ENCODE measurements around the gene HCFC1R1.

The HCFC1R1 gene

DNA sequence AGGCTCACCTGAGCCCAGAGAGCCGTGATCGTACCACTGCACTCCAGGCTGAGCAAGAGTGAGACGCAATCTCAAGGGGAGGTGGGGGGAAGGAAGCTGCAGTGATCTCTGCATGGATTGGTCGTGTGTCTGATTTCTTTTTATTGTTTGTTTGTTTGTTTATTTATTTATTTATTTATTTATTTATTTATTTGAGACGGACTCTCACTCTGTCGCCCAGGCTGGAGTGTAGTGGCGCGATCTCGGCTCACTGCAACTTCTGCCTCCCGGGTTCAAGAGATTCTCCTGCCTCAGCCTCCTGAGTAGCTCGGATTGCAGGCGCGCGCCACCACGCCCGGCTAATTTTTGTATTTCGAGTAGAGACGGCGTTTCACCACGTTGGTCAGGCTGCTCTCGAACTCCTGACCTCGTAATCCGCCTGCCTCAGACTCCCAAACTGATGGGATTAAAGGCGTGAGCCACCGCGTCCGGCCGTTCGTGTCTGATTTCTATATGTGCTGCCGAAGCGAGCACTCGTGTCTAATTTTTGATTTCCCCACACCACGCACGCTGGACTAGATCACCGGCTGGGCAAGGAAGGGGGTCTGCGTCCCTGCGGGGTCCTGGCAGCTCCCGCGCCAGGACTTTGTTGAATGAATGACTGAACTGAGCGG is 4.0 kb downstream of the HCFC1R1 start:
- no peak for DNase-seq (ENCODE audit: low spot score)

GRCh38 chr16:3017794-3018506 is 5.8 kb downstream of the HCFC1R1 start, which contains the start of gene CLDN6:
Gene CLDN6 (minus strand): TSS chr16:3018183. CDS start chr16:3016021, 2,162 bp downstream.
- peak; percentile 61 for DNase-seq (ENCODE audit: low spot score)

- DNase-seq (ENCODE audit: low spot score) = no peak
Observed at GRCh38 chr16:3017344-3017743, 6.4 kb downstream of the HCFC1R1 start.

DNA sequence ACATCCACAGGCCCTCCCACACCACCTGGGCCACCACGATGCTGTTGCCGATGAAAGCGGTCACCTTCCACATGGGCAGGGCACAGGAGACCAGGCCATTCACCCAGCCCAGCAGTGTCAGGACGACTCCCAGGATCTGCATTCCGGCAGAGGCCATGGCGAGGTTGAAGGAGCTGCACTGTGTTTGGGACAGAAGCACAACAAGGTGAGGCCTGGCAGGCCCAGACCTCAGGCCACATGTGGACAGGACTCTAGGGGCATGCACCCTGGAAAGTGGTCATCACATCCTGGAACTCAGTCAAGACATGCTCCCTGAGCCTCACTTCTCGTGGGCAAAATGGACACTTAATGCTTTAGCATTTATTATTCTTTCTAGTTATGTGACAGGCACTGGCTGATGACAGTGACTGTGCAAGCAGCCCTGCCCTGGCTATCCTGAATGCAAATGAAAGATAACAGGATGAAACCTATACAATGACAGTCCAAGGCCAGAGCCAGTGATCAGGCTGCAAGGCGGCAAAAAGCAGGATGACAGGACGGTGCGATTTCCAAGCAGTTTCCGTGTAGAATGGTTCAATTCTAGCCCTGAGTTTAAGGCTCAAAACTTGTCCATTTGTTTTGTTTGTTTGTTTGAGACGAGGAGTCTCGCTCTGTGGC is 7.7 kb downstream of the HCFC1R1 start:
- DNase-seq (ENCODE audit: low spot score) = no peak

DNA sequence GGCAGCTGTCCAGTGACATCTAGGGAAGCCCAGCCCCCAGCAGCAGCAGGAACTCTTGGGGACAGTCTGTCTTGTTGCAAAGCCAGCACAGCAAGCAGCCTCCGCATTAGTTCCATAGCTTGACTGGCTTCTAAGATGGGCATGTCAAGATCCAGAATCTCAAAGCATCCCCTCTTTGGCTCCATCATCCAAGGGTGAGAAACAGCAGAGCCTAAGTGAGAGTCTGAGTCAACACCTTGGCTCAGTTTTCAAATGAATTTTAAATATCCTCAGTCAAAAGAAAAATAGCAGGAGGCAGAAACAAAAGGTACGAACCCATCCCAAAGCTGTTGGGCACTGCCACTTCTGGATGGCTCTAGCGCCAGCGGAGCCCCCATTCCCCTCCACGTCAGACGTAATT is 8.8 kb downstream of the HCFC1R1 start:
- no peak for DNase-seq (ENCODE audit: low spot score)

- DNase-seq (ENCODE audit: low spot score) = no peak
Observed at GRCh38 chr16:3013998-3014690, 9.6 kb downstream of the HCFC1R1 start.

DNA sequence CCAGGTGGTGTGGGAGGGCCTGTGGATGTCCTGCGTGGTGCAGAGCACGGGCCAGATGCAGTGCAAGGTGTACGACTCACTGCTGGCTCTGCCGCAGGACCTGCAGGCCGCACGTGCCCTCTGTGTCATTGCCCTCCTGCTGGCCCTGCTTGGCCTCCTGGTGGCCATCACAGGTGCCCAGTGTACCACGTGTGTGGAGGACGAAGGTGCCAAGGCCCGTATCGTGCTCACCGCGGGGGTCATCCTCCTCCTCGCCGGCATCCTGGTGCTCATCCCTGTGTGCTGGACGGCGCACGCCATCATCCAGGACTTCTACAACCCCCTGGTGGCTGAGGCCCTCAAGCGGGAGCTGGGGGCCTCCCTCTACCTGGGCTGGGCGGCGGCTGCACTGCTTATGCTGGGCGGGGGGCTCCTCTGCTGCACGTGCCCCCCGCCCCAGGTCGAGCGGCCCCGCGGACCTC is 10.2 kb downstream of the HCFC1R1 start:
- no peak for DNase-seq (ENCODE audit: low spot score)

DNA sequence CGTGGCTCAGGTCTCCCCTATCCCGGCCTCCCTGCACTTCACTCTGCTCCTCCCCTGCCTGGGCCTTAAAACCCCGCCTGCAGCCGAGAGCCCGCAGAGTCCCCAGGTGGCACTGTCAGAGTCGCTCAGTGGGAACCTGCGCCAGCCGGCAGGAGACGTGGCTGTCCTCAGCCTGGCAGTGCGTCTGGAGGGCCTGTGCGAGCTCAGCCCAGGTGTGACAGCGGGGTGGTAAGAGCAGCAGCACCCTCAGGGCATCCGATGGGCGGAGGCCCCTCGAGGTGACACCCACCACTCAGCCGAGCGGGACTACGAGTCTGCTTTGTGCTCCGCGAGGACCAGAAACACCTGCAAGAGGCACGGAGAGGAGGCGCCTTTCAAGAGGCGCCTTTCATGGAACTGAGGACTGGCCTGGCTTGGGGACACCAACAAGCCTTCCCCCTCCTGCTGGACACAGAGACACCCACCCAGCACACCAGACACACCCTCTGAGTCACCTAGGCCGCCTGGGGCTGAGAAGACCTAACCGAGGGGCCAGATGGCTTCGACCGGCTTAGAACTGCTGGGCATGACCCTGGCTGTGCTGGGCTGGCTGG is 10.8 kb downstream of the HCFC1R1 start, which contains the start of gene CLDN9:
TSS of gene CLDN9 (plus strand) at position 96 of the 593 bp plus-strand sequence. CDS start at position 536, 440 bp downstream.
- no peak for DNase-seq (ENCODE audit: low spot score)

GRCh38 chr16:3012246-3012645 is 11.5 kb downstream of the HCFC1R1 start:
- no peak for DNase-seq (ENCODE audit: low spot score)

DNA sequence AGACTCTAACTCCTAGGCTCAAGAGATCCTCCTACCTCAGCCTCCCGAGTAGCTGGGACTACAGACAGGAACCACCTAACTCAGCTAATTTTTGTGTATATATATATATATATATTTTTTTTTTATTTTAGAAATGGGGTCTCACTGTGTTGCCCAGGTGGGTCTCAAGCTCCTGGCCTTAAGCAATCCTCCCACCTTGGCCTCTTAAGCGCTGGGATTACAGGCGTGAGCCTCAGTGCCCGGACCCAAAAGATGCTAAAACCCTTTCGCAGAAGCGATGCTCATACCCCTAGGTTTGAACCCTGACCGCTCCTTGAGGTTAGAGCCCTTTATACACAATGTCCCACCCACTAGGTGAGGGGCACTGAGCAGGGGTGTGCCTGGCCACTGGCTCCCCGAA is 13.2 kb downstream of the HCFC1R1 start:
- DNase-seq (ENCODE audit: low spot score) = no peak

GRCh38 chr16:3009568-3010390 is 14.0 kb downstream of the HCFC1R1 start:
- DNase-seq (ENCODE audit: low spot score) = peak; percentile 66

DNA sequence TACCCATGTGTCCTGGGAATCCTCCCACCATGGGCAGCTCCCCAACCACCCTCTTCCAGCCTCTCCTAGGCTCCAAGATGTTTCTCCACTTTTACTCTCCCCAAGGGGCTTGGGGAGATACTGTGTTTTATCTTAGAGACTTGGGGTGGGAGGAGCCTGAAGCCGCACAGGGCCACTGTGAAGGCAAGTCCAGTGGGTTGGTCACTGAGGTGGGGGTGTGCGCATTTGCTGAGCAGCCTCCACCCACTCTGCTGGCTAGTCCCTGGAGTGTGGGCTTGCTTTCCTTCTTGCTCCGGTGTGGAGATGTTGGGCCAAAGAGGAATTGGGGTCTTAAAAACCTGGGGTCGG is 15.1 kb downstream of the HCFC1R1 start:
- DNase-seq (ENCODE audit: low spot score) = no peak

GRCh38 chr16:3007957-3008689 is 15.6 kb downstream of the HCFC1R1 start:
- DNase-seq (ENCODE audit: low spot score) = no peak

DNA sequence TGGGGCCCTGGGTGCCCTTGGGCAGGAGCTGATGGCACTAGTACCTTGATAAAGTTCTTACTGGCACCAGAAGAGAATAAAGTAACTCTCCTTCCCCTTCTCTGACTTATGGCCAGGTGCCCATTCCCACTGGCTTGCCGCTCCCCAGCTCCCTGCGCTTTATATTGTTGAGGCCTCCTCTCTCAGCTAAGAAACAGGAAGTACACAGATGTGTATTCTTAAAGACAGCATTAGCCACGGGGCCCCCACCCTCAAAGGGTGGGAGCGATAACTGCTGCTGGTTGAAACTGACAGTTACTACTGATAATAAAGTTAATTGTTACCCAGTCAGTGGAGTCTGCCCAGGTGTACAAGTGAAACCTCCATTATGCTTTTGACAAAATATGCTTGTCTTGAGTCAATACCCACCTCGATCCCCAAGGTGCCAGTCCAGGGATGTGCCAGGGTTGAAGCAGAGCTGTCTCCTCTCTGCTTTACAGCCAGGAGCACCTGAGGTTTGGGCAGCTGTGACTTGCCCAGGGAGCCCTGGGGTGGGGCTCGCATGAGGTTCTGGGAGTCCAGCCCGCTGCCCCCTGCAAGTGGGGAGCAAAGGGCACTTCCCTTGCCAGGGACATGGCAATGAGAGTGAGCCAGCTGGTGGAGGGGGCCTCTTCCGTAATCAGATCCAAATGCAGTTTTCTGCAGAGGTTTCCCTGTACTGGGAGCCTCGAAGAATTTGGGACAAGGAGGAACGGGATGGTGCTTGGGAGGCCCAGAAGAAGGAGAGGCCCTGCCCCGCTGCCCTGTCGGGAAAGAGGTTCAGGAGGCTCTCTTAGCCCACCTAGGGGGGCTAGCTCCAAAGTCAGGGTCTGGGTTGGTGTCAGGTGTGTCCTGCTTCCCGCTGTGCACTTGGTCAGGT is 16.4 kb downstream of the HCFC1R1 start:
- no peak for DNase-seq (ENCODE audit: low spot score)

GRCh38 chr16:3004781-3005284 is 18.9 kb downstream of the HCFC1R1 start:
- DNase-seq (ENCODE audit: low spot score) = peak; percentile 43

DNA sequence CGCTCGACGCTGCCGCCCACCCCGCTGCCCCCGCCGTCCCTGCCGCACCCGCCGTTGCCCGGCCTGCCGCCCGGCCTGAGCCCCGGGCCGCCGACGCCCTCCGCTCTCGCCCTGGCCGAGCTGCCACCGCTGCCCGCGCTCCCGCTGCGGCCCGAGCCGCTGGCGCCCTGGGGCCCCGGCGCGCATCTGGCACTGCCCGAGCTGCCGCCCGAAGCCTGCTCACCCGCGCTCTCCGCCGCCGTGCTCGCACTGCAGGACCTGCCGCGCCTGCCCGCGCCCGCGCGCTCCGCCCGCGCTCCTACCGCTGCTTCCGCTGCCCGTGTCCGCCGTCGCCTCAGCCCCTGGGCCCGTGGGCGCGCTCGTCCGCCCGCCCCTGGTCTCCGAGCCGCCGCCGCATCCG is 19.4 kb downstream of the HCFC1R1 start:
- DNase-seq (ENCODE audit: low spot score) = no peak

DNA sequence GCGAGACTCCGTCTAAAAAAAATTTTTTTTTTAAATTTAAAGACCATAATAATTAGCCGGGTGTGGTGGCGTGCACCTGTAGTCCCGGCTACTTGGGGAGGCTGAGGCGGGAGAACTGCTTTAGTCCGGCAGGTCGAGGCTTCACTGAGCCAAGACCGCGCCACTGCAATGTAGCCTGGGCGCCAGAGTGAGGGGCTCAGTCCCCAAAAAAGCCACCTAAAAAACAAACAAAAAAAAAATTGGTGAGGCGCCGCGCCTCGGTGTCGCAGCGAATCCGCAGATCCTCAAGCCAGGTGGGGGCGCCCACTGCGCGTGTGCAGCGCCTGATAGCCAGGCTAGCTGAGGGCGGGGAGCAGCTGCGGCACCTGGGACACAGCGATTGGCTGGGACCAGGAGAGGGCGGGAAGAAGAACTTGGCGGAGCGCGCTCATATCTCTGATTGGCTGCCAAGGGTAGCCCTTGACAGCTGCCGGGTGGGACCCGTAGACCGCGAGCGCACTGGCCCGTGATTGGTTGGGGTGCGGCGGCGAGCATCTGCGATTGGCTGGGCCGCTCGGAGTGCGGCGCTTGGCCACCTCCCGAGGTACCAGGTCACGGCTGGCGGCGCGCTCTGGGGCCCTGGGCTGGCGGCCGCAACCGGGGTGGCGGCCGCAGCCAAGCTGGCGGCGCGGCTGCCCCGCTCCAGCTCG is 20.0 kb downstream of the HCFC1R1 start:
- peak; percentile 97 for DNase-seq (ENCODE audit: low spot score)

- DNase-seq (ENCODE audit: low spot score) = no peak
Observed at GRCh38 chr16:3001316-3001715, 22.4 kb downstream of the HCFC1R1 start.

- DNase-seq (ENCODE audit: low spot score) = no peak
Observed at GRCh38 chr16:3000540-3000939, 23.2 kb downstream of the HCFC1R1 start.

Measured in HuH-7.5 (cell line).